SU-DHL-6 (cell line): ENCODE measurements around the gene ALX1.

ENCODE experiments used
- H2AFZ ChIP-seq: fragments of 200-600 bp; sonication (generic); 2 replicates; pipeline ENCODE4 v1.6.1; 2014; ENCODE audit warnings: low read depth, mild to moderate bottlenecking, moderate library complexity, mixed read lengths, antibody characterized with exemption, low read length; ENCODE audit not compliant: severe bottlenecking
- H3F3A ChIP-seq: fragments of 200-600 bp; shearing (Covaris generic); 2 replicates; pipeline ENCODE4 v1.6.0; 2016; ENCODE audit warnings: antibody characterized with exemption, mild to moderate bottlenecking; ENCODE audit not compliant: insufficient read depth
- H3K27ac ChIP-seq: fragments of 200-600 bp; sonication (generic); 2 replicates; pipeline ENCODE4 v1.5.1; 2016; ENCODE audit warnings: low read depth, mild to moderate bottlenecking, low read length, moderate library complexity, mixed read lengths
- H3K27me3 ChIP-seq: fragments of 200-600 bp; sonication (generic), shearing (Covaris generic); 2 replicates; pipeline ENCODE4 v1.6.0; 2014; ENCODE audit warnings: mild to moderate bottlenecking, low read length
- H3K36me3 ChIP-seq: fragments of 200-600 bp; sonication (generic); 2 replicates; pipeline ENCODE4 v1.6.1; 2014; ENCODE audit warnings: mild to moderate bottlenecking, low read length, mixed read lengths
- H3K4me2 ChIP-seq: fragments of 300-600, 200-600 bp; shearing (Covaris generic), sonication (generic); 2 replicates; pipeline ENCODE4 v1.6.0; 2014; ENCODE audit warnings: low read length, low read depth, mild to moderate bottlenecking; ENCODE audit not compliant: poor library complexity, severe bottlenecking
- H3K4me3 ChIP-seq: fragments of 200-600 bp; sonication (generic); 2 replicates; pipeline ENCODE4 v1.5.1; 2014; ENCODE audit warnings: antibody characterized with exemption, low read length, mild to moderate bottlenecking, mixed read lengths; ENCODE audit not compliant: insufficient read depth, poor library complexity, severe bottlenecking
- H3K79me2 ChIP-seq: fragments of 200-600 bp; sonication (generic); 2 replicates; pipeline ENCODE4 v1.6.1; 2014; ENCODE audit warnings: mild to moderate bottlenecking, low read length, moderate library complexity; ENCODE audit not compliant: insufficient read depth
- H3K9ac ChIP-seq: fragments of 200-600 bp; sonication (generic); 2 replicates; pipeline ENCODE4 v1.7.0; 2014; ENCODE audit warnings: mild to moderate bottlenecking, low read length
- H3K9me2 ChIP-seq: fragments of 200-600 bp; sonication (generic); replicated peaks from 2 replicates; pipeline ENCODE4 v1.6.1; 2014; ENCODE audit warnings: low read length; ENCODE audit not compliant: insufficient read depth
- H3K9me3 ChIP-seq: fragments of 200-600 bp; sonication (generic); 2 replicates; pipeline ENCODE4 v1.6.1; 2014; ENCODE audit warnings: low read length, mixed read lengths; ENCODE audit not compliant: insufficient read depth
- H4K20me1 ChIP-seq: fragments of 200-600 bp; sonication (generic); 2 replicates; pipeline ENCODE4 v1.6.1; 2014; ENCODE audit warnings: low read depth, mild to moderate bottlenecking, antibody characterized with exemption, low read length, moderate library complexity, mixed read lengths
- EZH2phosphoT487 ChIP-seq: fragments of 200-600 bp; sonication (generic), shearing (Covaris generic); conservative IDR thresholded peaks from 2 replicates; pipeline ENCODE4 v1.6.1; 2018; ENCODE audit warnings: mild to moderate bottlenecking, antibody characterized with exemption, low read length, moderate library complexity, mixed read lengths
- TF ChIP-seq, protein P1 (sequence below): fragments of 200-600 bp; sonication (generic); IDR thresholded peaks from one replicate; pipeline ENCODE4 v1.5.1; 2017; ENCODE audit warnings: antibody characterized with exemption, mild to moderate bottlenecking, low read length, moderate library complexity; ENCODE audit not compliant: insufficient read depth, poor library complexity, severe bottlenecking

ALX1 gene

DNA sequence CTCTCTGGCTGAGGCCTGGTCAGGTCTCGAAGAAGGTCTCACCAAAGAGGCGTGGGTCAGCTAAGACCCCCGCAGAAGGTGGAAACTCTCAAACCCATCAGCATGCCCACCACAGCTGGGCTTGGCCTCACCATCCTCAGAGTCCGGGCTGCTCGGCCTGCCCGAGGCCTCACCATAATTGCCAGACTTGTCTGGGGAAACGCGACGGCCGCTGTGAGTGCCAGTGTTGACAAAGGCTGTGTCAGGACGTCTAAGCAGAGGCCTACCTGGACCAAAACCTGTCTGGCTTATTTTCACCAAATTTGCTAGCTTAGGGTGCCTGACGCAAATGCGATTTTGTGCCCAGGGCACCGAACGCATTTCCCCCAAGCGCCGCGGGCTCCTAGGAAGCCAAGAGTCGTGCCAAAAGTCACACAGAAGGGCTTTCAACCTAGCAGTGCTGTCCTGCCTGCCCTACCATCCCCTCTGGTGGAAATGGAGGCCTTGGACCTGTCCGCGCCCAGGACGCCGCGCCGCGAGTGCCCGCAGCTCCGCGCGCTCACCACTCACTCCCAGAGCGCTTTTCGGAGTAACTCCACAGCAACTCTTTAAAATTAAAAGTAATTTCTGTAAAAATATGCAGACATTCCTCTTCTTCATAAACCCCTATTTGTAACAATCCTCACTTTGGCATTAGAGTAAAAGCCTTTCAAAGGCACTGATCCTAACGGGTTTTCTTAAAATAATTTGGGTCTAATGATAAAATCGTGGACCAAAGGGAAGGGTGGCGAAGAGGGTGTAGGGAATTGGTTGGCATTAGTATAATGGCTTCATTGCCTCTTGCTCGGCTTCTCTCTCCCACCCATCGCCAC, 1.2 kb upstream of the ALX1 start:
- Histone ChIP-seq H3K9ac (no peak overlapping the region), H3K79me2 (no peaks in the 10 kb centered on the region), H3K9me3 (no peaks in the 10 kb centered on the region), H3K36me3 (no peaks in the 10 kb centered on the region), H2AFZ (no peak overlapping the region), H3K9me2 (no peaks in the 10 kb centered on the region), H3K4me3 (no peak overlapping the region), H4K20me1 (no peaks in the 10 kb centered on the region), H3F3A (no peaks in the 10 kb centered on the region), H3K4me2 (no peak overlapping the region), H3K27me3 (no peaks in the 10 kb centered on the region), H3K27ac (no peak overlapping the region)
- TF ChIP-seq EZH2phosphoT487, result no peak
- TF ChIP-seq, protein P1, sequence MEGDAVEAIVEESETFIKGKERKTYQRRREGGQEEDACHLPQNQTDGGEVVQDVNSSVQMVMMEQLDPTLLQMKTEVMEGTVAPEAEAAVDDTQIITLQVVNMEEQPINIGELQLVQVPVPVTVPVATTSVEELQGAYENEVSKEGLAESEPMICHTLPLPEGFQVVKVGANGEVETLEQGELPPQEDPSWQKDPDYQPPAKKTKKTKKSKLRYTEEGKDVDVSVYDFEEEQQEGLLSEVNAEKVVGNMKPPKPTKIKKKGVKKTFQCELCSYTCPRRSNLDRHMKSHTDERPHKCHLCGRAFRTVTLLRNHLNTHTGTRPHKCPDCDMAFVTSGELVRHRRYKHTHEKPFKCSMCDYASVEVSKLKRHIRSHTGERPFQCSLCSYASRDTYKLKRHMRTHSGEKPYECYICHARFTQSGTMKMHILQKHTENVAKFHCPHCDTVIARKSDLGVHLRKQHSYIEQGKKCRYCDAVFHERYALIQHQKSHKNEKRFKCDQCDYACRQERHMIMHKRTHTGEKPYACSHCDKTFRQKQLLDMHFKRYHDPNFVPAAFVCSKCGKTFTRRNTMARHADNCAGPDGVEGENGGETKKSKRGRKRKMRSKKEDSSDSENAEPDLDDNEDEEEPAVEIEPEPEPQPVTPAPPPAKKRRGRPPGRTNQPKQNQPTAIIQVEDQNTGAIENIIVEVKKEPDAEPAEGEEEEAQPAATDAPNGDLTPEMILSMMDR, result no peak

DNA sequence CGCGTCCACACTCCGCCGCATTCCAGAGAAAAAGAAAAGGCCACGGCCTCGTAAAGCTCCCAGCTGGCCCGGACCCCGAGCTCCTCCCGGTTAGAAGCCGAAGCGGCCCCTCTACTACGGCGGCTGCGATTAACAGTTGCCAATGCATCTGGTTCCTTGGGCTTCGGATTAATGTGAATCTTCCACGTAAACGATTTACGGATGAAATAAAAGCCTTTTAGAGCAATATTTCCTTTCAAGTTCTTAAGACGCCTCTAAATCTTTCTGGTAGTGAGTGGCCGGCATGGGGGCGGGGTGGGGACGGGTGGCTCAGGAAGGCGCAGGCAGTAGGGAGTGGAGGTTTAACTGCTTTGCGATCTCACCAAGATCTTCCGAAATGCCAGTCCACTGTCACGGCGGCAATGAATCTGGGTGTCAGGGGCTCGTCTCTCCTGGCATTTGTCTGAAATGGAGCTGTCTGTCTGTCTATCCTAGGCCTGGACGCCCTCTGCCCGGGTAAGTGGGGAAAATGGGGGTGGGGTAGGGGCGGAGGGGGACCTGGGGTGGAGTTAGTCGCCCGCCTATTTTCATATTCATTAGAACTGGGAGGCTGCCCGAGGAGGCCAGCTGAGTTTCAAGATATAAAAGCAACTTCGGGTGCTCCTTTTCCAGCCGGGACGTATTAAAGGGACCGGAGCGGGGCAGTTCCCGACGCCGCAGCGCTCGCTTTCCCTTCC, 413 bp upstream of the ALX1 start:
- no peaks in the 10 kb centered on the region for H3K27me3 ChIP-seq
- H3K9me3 ChIP-seq, result no peaks in the 10 kb centered on the region
- no peak overlapping the region for H2AFZ ChIP-seq
- H3K9ac ChIP-seq, result no peak overlapping the region
- no peaks in the 10 kb centered on the region for H3K9me2 ChIP-seq
- no peaks in the 10 kb centered on the region for H3K79me2 ChIP-seq
- no peaks in the 10 kb centered on the region for H3F3A ChIP-seq
- H3K4me2 ChIP-seq, result no peak overlapping the region
- TF ChIP-seq, protein P1, result no peak
- no peak for TF ChIP-seq EZH2phosphoT487
- no peaks in the 10 kb centered on the region for H3K36me3 ChIP-seq
- no peaks in the 10 kb centered on the region for H4K20me1 ChIP-seq
- no peak overlapping the region for H3K4me3 ChIP-seq
- no peak overlapping the region for H3K27ac ChIP-seq

DNA sequence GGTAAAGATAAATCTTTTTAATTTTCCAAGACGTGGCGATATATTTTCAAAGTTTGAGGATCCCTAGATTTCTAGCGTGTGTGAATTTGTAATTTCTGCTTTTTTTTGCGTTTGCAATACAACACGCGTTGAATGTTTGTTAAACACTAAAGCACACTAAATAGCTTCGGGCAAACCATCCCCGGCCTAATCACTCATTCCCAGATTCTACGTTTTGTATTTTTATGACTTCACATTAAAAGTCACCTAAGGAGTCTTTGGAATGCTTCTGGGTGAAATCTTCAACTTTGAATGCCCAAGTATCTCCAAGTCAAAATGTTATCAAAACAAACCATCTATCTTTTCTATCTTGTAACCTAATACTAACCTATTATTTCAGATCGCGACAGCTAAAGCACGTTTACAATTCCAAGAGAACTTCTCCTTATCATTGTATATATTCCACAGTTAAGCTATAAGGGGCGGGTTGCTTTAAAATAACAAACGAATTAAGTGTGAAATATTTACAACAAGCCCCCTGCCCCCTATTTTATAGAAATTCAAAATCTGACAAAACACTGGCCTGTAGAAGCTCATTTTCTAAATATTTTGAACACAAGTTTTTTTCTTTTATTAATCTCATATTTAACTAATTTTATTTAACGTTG, 1.1 kb downstream of the ALX1 start:
- Histone ChIP-seq H3K79me2 (no peaks in the 10 kb centered on the region), H3K9me2 (no peaks in the 10 kb centered on the region), H3F3A (no peaks in the 10 kb centered on the region), H3K27me3 (no peaks in the 10 kb centered on the region), H2AFZ (no peak overlapping the region), H3K9ac (no peak overlapping the region), H3K36me3 (no peaks in the 10 kb centered on the region), H4K20me1 (no peaks in the 10 kb centered on the region), H3K4me2 (no peak overlapping the region), H3K4me3 (no peak overlapping the region), H3K27ac (no peak overlapping the region), H3K9me3 (no peaks in the 10 kb centered on the region)
- no peak for TF ChIP-seq EZH2phosphoT487
- TF ChIP-seq, protein P1, result no peak
